ENCODE results near the gene WIZ.

GRCh38 chr19:15498156-15498858 lies 48.6 kb upstream of the WIZ start:
- TF ChIP-seq CTCF (IDR thresholded peaks at IDR 0.05; ENCODE audit: borderline replicate concordance, extremely low read depth, low read length, poor library complexity, severe bottlenecking) (no peak), EZH2 (IDR thresholded peaks at IDR 0.05; ENCODE audit: borderline replicate concordance, low read depth, low read length, severe bottlenecking) (no peak)
